B cell (primary cell): ENCODE measurements around the gene PSMA2.

Source experiments
- EZH2 ChIP-seq: IDR thresholded peaks from 2 replicates; pipeline ENCODE4 v1.6.1; 2012; ENCODE audit warnings: borderline replicate concordance, low read depth, mild to moderate bottlenecking, moderate library complexity, low read length; ENCODE audit not compliant: insufficient read depth, poor library complexity, severe bottlenecking
- TF ChIP-seq, protein P1 (sequence below): fragments of 200-600 bp; IDR thresholded peaks from one replicate; pipeline ENCODE4 v1.8.0; 2022; ENCODE audit warnings: antibody characterized with exemption, mild to moderate bottlenecking

DNA sequence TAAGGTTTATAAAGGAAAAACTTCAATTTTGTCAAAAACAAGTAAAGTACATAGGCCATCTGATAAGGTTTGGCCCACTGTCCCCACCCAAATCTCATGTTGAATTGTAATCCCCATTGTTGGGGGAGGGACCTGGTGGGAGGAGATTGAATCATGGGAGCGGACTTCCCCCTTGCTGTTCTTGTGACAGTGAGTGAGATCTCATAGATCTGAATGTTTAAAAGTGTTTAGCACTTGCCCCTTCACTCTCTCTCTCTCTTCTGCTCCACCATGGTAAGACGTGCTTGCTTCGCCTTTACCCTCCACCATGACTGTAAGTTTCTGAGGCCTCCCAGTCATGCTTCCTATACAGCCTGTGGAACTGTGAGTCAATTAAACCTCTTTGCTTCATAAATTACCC is 18.4 kb upstream of the PSMA2 start:
- TF ChIP-seq, protein P1, sequence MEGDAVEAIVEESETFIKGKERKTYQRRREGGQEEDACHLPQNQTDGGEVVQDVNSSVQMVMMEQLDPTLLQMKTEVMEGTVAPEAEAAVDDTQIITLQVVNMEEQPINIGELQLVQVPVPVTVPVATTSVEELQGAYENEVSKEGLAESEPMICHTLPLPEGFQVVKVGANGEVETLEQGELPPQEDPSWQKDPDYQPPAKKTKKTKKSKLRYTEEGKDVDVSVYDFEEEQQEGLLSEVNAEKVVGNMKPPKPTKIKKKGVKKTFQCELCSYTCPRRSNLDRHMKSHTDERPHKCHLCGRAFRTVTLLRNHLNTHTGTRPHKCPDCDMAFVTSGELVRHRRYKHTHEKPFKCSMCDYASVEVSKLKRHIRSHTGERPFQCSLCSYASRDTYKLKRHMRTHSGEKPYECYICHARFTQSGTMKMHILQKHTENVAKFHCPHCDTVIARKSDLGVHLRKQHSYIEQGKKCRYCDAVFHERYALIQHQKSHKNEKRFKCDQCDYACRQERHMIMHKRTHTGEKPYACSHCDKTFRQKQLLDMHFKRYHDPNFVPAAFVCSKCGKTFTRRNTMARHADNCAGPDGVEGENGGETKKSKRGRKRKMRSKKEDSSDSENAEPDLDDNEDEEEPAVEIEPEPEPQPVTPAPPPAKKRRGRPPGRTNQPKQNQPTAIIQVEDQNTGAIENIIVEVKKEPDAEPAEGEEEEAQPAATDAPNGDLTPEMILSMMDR = no peak
- no peak for TF ChIP-seq EZH2
